HG03103 (cell line): Measurements from ENCODE around the gene RAB15.
"Not testable (repeated sequence)": the region's sequence is repeated elsewhere in the genome, so short reads cannot be mapped to it uniquely, and the experiment has no call there.

Experiments used
- ATAC-seq: cut with Tn5 transposase; IDR thresholded peaks from one replicate; pipeline ENCODE4 v1.9.1; 2021; ENCODE audit warnings: low read depth; ENCODE audit not compliant: unreplicated experiment

RAB15 gene

GRCh38 chr14:64914237-64915028 is 57.7 kb downstream of the RAB15 start, which contains the start of gene CHURC1:
Gene CHURC1 (plus strand): TSS chr14:64914455. CDS start chr14:64914496, 41 bp downstream.
- ATAC-seq, result peak; percentile 96

GRCh38 chr14:64913477-64913876 is 58.7 kb downstream of the RAB15 start:
- not testable (repeated sequence) for ATAC-seq

- no peak for ATAC-seq
These were observed 59.9 kb downstream of the RAB15 start for GRCh38 chr14:64912261-64912660.

- no peak for ATAC-seq
These were observed 61.2 kb downstream of the RAB15 start for GRCh38 chr14:64910847-64911495.

GRCh38 chr14:64906022-64906421 is 66.1 kb downstream of the RAB15 start:
- ATAC-seq, result no peak

- no peak for ATAC-seq
These were observed 72.2 kb downstream of the RAB15 start for GRCh38 chr14:64899958-64900357.
